ENCODE measurements around the gene PPME1. TPM values are rescaled to one million over a fixed set of nuclear protein-coding genes. Genes with fewer than 3 reads are reported as not detected.

PPME1 gene
- total RNA-seq, 1 donor from 2014 or later = 29.7 TPM

DNA sequence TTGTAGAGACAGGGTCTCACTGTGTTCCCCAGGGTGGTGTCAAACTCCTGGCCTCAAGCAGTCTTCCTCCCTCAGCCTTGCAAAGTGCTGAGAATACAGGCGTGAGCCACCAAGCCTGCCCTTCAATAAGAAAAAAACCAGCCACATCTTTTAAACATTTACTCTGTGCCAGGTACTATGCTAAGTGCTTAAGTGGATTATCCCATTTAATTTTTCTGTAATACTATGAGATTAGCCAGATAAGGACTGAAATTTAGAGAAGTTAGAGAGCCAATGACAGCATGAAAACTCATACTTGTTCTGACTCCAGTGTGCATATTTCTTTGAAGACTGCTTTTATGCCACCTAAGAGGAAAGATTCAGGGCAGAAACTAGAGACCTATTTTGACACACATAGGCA lies 35.7 kb downstream of the PPME1 start:
- Histone ChIP-seq H3K36me3 (peaks cover 31 to 58% of the 10 kb centered on the region in 2 donors), H3K27ac (no peak overlapping the region), H3K27me3 (no peaks in the 10 kb centered on the region), H3K9me3 (no peaks in the 10 kb centered on the region), H3K4me1 (no peaks in the 10 kb centered on the region), H3K4me3 (no peak overlapping the region)
- no peak for DNase-seq (ENCODE audit: low spot score in 2 of 2)
- no peak for TF ChIP-seq CTCF (IDR thresholded peaks at IDR 0.05)
- intact Hi-C loops (cut with DNase I) = no loop called here

DNA sequence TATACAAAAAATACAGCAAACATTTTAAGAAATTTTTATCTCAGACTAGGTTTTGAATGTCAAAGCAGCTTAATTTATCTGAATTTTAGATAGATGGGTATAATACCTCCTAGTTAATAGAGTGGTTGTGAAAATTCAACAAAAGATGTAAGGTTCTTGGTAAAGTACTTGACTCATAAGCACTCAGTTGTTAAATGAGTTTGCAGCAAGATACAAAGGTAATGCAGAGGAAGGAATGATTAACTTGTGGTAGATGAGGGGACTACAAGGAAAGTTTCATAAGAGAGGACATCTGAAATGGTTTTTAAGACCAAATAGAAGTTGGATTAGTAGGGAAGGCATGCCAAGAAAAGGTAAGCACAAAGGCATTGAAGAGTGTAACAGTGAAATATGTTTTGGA lies 37.4 kb downstream of the PPME1 start:
- no peak for DNase-seq (ENCODE audit: low spot score in 2 of 2)
- peaks cover 31 to 76% of the 10 kb centered on the region in 2 donors for H3K36me3 ChIP-seq
- TF ChIP-seq CTCF (IDR thresholded peaks at IDR 0.05) = no peak

DNA sequence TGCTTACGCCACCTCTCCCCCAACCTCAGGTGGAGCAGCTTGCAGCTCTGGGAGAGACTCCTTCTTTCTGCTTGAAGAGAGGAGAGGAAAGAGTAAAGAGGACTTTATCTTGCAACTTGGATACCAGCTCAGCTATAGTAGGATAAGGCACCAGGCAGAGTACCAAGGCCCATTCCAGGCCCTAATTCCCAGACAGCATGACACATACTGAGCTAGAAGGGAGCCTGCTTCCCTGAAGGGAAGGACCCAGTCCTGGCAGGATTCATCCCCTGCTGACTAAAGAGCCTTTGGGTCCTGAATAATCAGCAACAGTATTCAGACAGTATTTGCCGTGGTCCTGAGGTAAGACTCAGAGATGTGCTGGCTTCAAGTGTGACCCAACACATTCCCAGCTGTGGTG lies 41.4 kb downstream of the PPME1 start:
- H3K4me3 ChIP-seq = no peak overlapping the region
- no peaks in the 10 kb centered on the region for H3K9me3 ChIP-seq
- no peaks in the 10 kb centered on the region for H3K27me3 ChIP-seq
- no peak for TF ChIP-seq CTCF (IDR thresholded peaks at IDR 0.05)
- H3K4me1 ChIP-seq = no peaks in the 10 kb centered on the region
- no peak for DNase-seq (ENCODE audit: low spot score in 2 of 2)
- intact Hi-C loops (cut with DNase I) = no loop called here
- peaks cover 12 to 58% of the 10 kb centered on the region in 2 donors for H3K36me3 ChIP-seq
- H3K27ac ChIP-seq = no peak overlapping the region

More for the DNA sequence above, 37.4 kb downstream of the PPME1 start:
- no peak overlapping the region for H3K27ac ChIP-seq
- H3K4me1 ChIP-seq = no peaks in the 10 kb centered on the region
- H3K27me3 ChIP-seq = no peaks in the 10 kb centered on the region
- H3K4me3 ChIP-seq = no peak overlapping the region
- intact Hi-C loops (cut with DNase I) = no loop called here
- no peaks in the 10 kb centered on the region for H3K9me3 ChIP-seq

- no peaks in the 10 kb centered on the region for H3K9me3 ChIP-seq
- H3K27me3 ChIP-seq = no peaks in the 10 kb centered on the region
- DNase-seq (ENCODE audit: low spot score in 2 of 2) = no peak
- peaks cover 0 to 4% of the 10 kb centered on the region in 2 donors for H3K36me3 ChIP-seq
- intact Hi-C loops (cut with DNase I) = no loop called here
- H3K4me3 ChIP-seq = no peak overlapping the region
- no peak for TF ChIP-seq CTCF (IDR thresholded peaks at IDR 0.05)
- no peaks in the 10 kb centered on the region for H3K4me1 ChIP-seq
- H3K27ac ChIP-seq = no peak overlapping the region
Observed at GRCh38 chr11:74220376-74220775, 49.3 kb downstream of the PPME1 start.

DNA sequence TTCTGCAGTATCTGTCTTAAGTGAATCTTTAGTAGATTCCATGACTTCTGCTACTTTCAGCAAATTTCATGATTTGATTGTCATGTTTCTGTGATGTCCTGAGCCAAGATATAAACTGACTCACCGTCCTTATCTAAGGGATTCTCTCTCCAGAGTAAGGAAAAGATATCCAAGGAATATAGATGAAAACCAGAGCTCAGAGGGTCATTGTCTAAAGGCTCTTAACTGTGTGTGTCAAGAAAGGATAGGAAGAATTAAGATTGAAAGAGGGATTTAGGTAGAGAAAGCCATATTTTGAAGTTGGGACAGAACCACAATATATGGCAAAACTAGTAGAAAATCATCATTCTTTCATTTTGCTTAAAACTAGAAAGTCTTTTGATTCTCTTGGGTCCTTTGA lies 50.7 kb downstream of the PPME1 start:
- no peaks in the 10 kb centered on the region for H3K4me1 ChIP-seq
- no peak for TF ChIP-seq CTCF (IDR thresholded peaks at IDR 0.05)
- H3K9me3 ChIP-seq = no peaks in the 10 kb centered on the region
- no peak for DNase-seq (ENCODE audit: low spot score in 2 of 2)
- H3K27me3 ChIP-seq = no peaks in the 10 kb centered on the region
- H3K27ac ChIP-seq = no peak overlapping the region
- intact Hi-C loops (cut with DNase I) = no loop called here
- no peak overlapping the region for H3K4me3 ChIP-seq
- peaks cover 0 to 4% of the 10 kb centered on the region in 2 donors for H3K36me3 ChIP-seq

DNA sequence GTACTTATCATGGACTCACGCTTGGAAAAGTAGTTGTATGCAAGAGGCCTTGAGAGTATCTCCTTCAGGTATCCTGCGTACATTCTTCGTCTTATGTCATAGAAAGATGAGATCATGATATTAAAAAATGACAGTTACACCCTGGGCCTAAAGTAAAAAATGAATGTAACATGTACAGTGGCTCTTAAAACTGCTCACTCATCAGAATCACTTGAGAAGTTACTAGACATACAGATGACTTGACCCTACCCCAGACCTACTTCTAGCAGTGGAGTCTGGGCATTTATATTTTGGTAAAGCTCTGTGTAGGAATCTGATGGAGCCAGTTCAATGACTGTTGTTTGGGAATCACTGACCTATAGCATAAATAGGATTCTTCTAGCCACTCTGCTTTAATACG lies 54.5 kb downstream of the PPME1 start:
- Histone ChIP-seq H3K27ac (no peak overlapping the region), H3K4me3 (no peak overlapping the region), H3K36me3 (peaks cover 4 to 10% of the 10 kb centered on the region in 2 donors), H3K9me3 (no peaks in the 10 kb centered on the region), H3K27me3 (no peaks in the 10 kb centered on the region), H3K4me1 (no peaks in the 10 kb centered on the region)
- intact Hi-C loops (cut with DNase I) = no loop called here
- TF ChIP-seq CTCF (IDR thresholded peaks at IDR 0.05) = no peak
- no peak for DNase-seq (ENCODE audit: low spot score in 2 of 2)
